BLaER1 (cell line): ENCODE measurements around the gene PHF14.
"Not testable (repeated sequence)": the region's sequence is repeated elsewhere in the genome, so short reads cannot be mapped to it uniquely, and the experiment has no call there.

ENCODE experiments used
- H3K27ac ChIP-seq: shearing (Covaris generic); formaldehyde crosslinking; 2 replicates; pipeline ENCODE4 v1.8.1; 2022
- H3K27me3 ChIP-seq: shearing (Covaris generic); formaldehyde crosslinking; 2 replicates; pipeline ENCODE4 v1.8.1; 2022
- H3K36me3 ChIP-seq: shearing (Covaris generic); formaldehyde crosslinking; 2 replicates; pipeline ENCODE4 v1.8.1; 2022
- H3K4me1 ChIP-seq: shearing (Covaris generic); formaldehyde crosslinking; 2 replicates; pipeline ENCODE4 v1.8.1; 2022
- H3K4me2 ChIP-seq: shearing (Covaris generic); formaldehyde crosslinking; 2 replicates; pipeline ENCODE4 v1.8.1; 2022
- H3K4me3 ChIP-seq: shearing (Covaris generic); formaldehyde crosslinking; 2 replicates; pipeline ENCODE4 v1.8.1; 2022
- H3K9ac ChIP-seq: shearing (Covaris generic); formaldehyde crosslinking; 2 replicates; pipeline ENCODE4 v1.8.1; 2022
- H3K9me3 ChIP-seq: shearing (Covaris generic); formaldehyde crosslinking; 2 replicates; pipeline ENCODE4 v1.8.1; 2022
- H4K20me1 ChIP-seq: shearing (Covaris generic); formaldehyde crosslinking; 2 replicates; pipeline ENCODE4 v1.8.1; 2022
- Cebpa-rat ChIP-seq: shearing (Covaris generic); IDR thresholded peaks from 2 replicates; pipeline ENCODE4 v1.8.1; 2022

Gene PHF14

GRCh38 chr7:10950494-10950893, 23.2 kb upstream of the PHF14 start:
- peaks cover 12% of the 10 kb centered on the region for H3K4me1 ChIP-seq
- no peaks in the 10 kb centered on the region for H4K20me1 ChIP-seq
- no peak for TF ChIP-seq Cebpa-rat
- no peaks in the 10 kb centered on the region for H3K27me3 ChIP-seq
- H3K27ac ChIP-seq: no peak overlapping the region
- H3K4me2 ChIP-seq: no peak overlapping the region
- H3K9me3 ChIP-seq: peaks cover 9% of the 10 kb centered on the region
- no peaks in the 10 kb centered on the region for H3K36me3 ChIP-seq
- H3K9ac ChIP-seq: no peak overlapping the region
- no peak overlapping the region for H3K4me3 ChIP-seq

- not testable (repeated sequence) for H3K4me3 ChIP-seq, H3K9me3 ChIP-seq, H3K9ac ChIP-seq, H3K27ac ChIP-seq, H3K27me3 ChIP-seq, H3K36me3 ChIP-seq, H3K4me2 ChIP-seq, H4K20me1 ChIP-seq
- peaks cover 12% of the 10 kb centered on the region for H3K4me1 ChIP-seq
Observed at GRCh38 chr7:10950974-10951578, 22.6 kb upstream of the PHF14 start.

GRCh38 chr7:10952588-10952987, 21.1 kb upstream of the PHF14 start:
- H3K9me3 ChIP-seq: peaks cover 9% of the 10 kb centered on the region
- H4K20me1 ChIP-seq: no peaks in the 10 kb centered on the region
- TF ChIP-seq Cebpa-rat: no peak
- peaks cover 12% of the 10 kb centered on the region for H3K4me1 ChIP-seq
- no peaks in the 10 kb centered on the region for H3K27me3 ChIP-seq
- no peak overlapping the region for H3K4me3 ChIP-seq
- no peak overlapping the region for H3K27ac ChIP-seq
- H3K9ac ChIP-seq: no peak overlapping the region
- H3K4me2 ChIP-seq: no peak overlapping the region
- H3K36me3 ChIP-seq: no peaks in the 10 kb centered on the region

DNA sequence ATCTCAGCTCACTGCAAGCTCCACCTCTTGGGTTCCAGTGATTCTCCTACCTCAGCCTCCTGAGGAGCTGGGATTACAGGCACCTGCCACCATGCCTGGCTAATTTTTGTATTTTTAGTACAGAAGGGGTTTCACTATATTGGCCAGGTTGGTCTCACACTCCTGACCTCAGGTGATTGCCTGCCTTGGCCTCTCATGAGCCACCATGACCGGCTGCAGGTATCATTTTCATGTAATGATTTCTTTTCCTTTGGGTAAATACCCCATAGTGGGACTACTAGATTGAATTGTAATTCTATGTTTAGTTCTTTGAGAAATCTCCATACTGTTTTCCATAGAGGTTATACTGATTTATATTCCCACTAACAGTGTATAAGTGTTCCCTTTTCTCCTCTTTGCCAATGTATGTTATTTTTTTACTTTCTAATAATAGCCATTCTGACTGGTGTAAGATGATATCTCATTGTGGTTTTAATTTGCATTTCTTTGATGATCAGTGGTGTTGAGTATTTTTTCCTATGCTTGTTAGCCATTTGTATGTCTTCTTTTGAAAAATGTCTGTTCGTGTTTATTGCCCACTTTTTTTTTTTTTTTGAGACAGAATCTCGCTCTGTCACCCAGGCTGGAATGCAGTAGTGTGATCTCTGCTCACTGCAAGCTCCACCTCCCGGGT, 20.5 kb upstream of the PHF14 start:
- not testable (repeated sequence) for H3K36me3 ChIP-seq, H3K9ac ChIP-seq, H3K27me3 ChIP-seq, H3K27ac ChIP-seq, H3K9me3 ChIP-seq, H3K4me3 ChIP-seq, H4K20me1 ChIP-seq
- H3K4me2 ChIP-seq: peak overlapping the region; percentile 37
- peaks cover 12% of the 10 kb centered on the region for H3K4me1 ChIP-seq

DNA sequence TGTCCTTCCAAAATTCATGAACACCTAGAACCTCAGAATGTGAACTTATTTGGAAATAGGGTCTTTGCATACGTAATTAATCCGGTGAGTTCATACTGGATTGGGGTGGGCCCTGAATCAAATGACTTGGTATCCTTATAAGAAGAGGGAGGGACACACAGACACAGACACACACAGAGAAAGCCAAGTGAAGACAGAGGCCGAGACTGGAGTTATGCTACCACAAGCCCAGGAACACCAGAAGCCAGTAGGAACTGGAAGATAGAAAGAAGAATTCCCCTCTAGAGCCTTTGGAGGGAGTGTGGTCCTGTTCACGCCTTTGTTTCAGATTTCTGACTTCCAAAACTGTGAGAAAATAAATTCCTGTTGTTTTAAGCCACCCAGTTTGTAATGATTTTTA, 17.1 kb upstream of the PHF14 start:
- H3K9ac ChIP-seq: no peak overlapping the region
- peaks cover 12% of the 10 kb centered on the region for H3K4me1 ChIP-seq
- TF ChIP-seq Cebpa-rat: no peak
- H3K9me3 ChIP-seq: peaks cover 13% of the 10 kb centered on the region
- H3K27ac ChIP-seq: no peak overlapping the region
- no peak overlapping the region for H3K4me3 ChIP-seq
- H4K20me1 ChIP-seq: no peaks in the 10 kb centered on the region
- H3K4me2 ChIP-seq: no peak overlapping the region
- H3K27me3 ChIP-seq: no peaks in the 10 kb centered on the region
- no peaks in the 10 kb centered on the region for H3K36me3 ChIP-seq

DNA sequence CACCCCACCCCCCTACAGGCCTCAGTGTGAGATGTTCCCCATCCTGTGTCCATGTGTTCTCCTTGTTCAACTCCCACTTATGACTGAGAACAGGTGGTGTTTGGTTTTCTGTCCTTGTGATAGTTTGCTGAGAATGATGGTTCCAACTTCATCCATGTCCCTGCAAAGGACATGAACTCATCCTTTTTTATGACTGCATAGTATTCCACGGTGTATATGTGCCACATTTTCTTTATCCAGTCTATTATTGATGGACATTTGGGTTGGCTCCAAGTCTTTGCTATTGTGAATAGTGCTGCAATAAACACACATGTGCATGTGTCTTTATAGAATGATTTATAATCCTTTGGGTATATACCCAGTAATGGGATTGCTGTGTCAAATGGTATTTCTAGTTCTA, 13.4 kb upstream of the PHF14 start:
- H3K4me2 ChIP-seq, H3K36me3 ChIP-seq, H3K4me3 ChIP-seq, H3K27ac ChIP-seq, H3K9ac ChIP-seq, H4K20me1 ChIP-seq, H3K4me1 ChIP-seq, H3K27me3 ChIP-seq: not testable (repeated sequence)
- peaks cover 14% of the 10 kb centered on the region for H3K9me3 ChIP-seq

GRCh38 chr7:10965016-10965415, 8.7 kb upstream of the PHF14 start:
- H3K4me3 ChIP-seq, H3K27ac ChIP-seq, H3K9ac ChIP-seq, H4K20me1 ChIP-seq, H3K27me3 ChIP-seq, H3K36me3 ChIP-seq, H3K4me1 ChIP-seq: not testable (repeated sequence)
- peak overlapping the region; percentile 46 for H3K4me2 ChIP-seq
- peaks cover 28% of the 10 kb centered on the region for H3K9me3 ChIP-seq

DNA sequence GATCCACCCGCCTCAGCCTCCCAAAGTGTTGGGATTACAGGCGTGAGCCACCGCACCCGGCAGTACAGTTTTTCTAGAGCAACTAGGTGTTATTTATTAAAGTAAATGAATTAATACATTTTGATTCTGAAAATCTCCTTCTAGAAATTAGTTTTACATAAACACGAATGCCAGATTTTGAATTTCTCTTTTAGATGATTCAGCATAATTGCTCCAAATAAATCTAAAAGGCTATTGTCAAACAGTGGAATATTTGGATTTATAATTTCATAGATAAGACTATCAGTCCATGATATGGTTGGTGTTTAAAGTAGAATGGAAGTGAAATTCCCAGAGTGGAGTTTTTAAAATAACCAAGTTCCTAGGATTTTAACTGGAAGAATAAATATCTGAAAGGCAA, 1.5 kb upstream of the PHF14 start:
- peaks cover 29% of the 10 kb centered on the region for H3K4me1 ChIP-seq
- TF ChIP-seq Cebpa-rat: no peak

DNA sequence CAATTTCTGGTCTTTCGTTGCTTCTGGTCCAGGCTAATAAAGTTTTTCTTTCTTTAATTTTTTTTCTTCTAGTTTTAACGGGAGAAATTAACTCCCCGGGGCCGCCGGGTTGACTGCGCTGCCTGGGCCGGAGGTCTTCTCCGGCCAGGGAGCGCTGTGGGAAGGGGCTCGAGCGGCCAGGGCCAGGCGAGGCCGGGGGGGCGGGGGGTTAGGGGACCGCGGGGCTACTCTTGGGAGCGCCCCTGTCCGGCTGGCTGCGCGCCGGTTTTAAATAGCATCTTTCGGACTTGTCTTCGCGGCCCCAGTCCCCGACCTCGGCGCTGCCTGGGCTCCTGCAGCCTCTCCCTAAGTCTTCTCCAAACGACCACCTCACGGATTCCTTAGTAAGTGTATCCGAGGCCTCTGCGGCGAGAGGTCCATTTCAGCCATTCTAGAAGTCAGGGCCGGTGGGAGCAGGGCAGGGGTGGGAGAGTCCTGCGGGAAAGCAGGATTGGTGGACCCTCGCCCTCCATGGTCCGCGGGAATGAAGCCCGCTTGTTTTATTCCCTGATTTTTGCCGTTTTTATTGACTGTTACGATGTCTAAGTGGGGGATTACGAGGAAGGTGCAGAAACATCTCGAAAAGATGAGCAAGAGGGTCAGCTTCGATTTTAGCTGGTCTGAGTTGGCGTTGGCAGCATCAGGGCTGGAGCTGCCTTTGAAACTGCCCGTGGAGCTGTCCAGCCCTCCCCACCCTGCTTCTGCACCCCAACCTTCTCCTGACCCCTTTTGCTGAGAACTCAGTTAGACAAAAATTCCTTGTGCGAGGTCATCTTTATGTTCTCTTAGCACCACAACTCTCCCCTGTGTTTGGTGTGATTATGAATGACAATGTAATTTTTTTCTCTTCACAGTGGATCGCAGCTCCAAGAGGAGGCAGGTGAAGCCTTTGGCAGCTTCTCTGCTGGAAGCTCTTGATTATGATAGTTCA, 555 bp downstream of the PHF14 start:
- peak overlapping the region; percentile 94 for H3K27ac ChIP-seq
- peaks cover 5% of the 10 kb centered on the region; the same call in 1 of the 2 replicates for H4K20me1 ChIP-seq
- peaks cover 27% of the 10 kb centered on the region; the same call in 1 of the 2 replicates for H3K36me3 ChIP-seq
- peak overlapping the region; percentile 83 for H3K4me3 ChIP-seq
- H3K9ac ChIP-seq: peak overlapping the region; percentile 97
- H3K9me3 ChIP-seq: peaks cover 5% of the 10 kb centered on the region; the same call in 1 of the 2 replicates
- peak overlapping the region; percentile 87 for H3K4me2 ChIP-seq
- no peak for TF ChIP-seq Cebpa-rat
- no peaks in the 10 kb centered on the region for H3K27me3 ChIP-seq
- peaks cover 29% of the 10 kb centered on the region for H3K4me1 ChIP-seq

More for the DNA sequence above, 1.5 kb upstream of the PHF14 start:
- no peak overlapping the region for H3K4me3 ChIP-seq
- H3K27me3 ChIP-seq: no peaks in the 10 kb centered on the region
- H3K27ac ChIP-seq: no peak overlapping the region
- H4K20me1 ChIP-seq: no peaks in the 10 kb centered on the region
- no peak overlapping the region for H3K9ac ChIP-seq
- peaks cover 3% of the 10 kb centered on the region; the same call in 1 of the 2 replicates for H3K9me3 ChIP-seq
- H3K4me2 ChIP-seq: no peak overlapping the region
- peaks cover 13% of the 10 kb centered on the region; the same call in 1 of the 2 replicates for H3K36me3 ChIP-seq

- no peaks in the 10 kb centered on the region for H3K27me3 ChIP-seq
- H3K9ac ChIP-seq: no peak overlapping the region
- peaks cover 23% of the 10 kb centered on the region for H4K20me1 ChIP-seq
- no peak for TF ChIP-seq Cebpa-rat
- H3K4me1 ChIP-seq: peaks cover 29% of the 10 kb centered on the region
- no peak overlapping the region for H3K27ac ChIP-seq
- H3K4me3 ChIP-seq: no peak overlapping the region
- H3K36me3 ChIP-seq: peaks cover 44% of the 10 kb centered on the region; the same call in 1 of the 2 replicates
- H3K4me2 ChIP-seq: no peak overlapping the region
- peaks cover 5% of the 10 kb centered on the region; the same call in 1 of the 2 replicates for H3K9me3 ChIP-seq
Observed at GRCh38 chr7:10977113-10977512, 3.4 kb downstream of the PHF14 start.
